PC-9 (cell line): Measurements from ENCODE around the gene MGRN1.

Experiments used
- EZH2 ChIP-seq: fragments of 200-600 bp; sonication (generic); IDR thresholded peaks from 2 replicates; pipeline ENCODE4 v1.8.0; 2017; ENCODE audit warnings: antibody characterized with exemption, low read depth
- TF ChIP-seq, protein P1 (sequence below): fragments of 200-600 bp; sonication (generic); conservative IDR thresholded peaks from 2 replicates; pipeline ENCODE4 v1.6.1; 2017; ENCODE audit warnings: mixed run types, antibody characterized with exemption, mild to moderate bottlenecking, moderate library complexity

DNA sequence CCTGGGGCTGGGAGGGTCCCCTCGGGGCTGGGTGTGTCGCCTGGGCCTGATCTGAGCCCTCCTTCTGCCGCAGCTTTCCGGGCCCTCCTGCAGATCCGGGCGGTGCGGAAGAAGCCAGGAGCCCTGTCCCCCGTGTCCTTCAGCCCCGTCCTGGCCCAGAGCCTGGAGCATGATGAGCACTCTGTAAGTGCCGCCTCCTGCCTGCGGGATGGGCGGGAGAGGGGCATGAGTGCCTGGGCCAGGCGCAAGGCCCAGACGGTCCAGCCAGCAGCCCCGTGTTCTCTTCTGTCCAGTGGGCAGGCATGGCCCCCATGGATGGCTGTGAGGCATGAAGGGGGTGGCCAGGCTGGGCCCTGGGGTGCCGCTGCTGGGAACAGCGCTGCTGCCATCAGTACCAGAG is 52.8 kb downstream of the MGRN1 start:
- TF ChIP-seq EZH2 = no peak
- TF ChIP-seq, protein P1, sequence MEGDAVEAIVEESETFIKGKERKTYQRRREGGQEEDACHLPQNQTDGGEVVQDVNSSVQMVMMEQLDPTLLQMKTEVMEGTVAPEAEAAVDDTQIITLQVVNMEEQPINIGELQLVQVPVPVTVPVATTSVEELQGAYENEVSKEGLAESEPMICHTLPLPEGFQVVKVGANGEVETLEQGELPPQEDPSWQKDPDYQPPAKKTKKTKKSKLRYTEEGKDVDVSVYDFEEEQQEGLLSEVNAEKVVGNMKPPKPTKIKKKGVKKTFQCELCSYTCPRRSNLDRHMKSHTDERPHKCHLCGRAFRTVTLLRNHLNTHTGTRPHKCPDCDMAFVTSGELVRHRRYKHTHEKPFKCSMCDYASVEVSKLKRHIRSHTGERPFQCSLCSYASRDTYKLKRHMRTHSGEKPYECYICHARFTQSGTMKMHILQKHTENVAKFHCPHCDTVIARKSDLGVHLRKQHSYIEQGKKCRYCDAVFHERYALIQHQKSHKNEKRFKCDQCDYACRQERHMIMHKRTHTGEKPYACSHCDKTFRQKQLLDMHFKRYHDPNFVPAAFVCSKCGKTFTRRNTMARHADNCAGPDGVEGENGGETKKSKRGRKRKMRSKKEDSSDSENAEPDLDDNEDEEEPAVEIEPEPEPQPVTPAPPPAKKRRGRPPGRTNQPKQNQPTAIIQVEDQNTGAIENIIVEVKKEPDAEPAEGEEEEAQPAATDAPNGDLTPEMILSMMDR = no peak
